HFF-Myc (cell line): Measurements from ENCODE around the gene F13A1.

ENCODE experiments used
- DNase-seq: peaks from one replicate; pipeline ENCODE4 v3.0.0-alpha.2; 2011; ENCODE audit warnings: low read depth; ENCODE audit errors: extremely low read depth
- H3K4me3 ChIP-seq: replicated peaks from 2 replicates; pipeline ENCODE4 v1.5.1; 2011; ENCODE audit warnings: low read depth, mild to moderate bottlenecking, control low read depth, low read length
- TF ChIP-seq, protein P1 (sequence below): IDR thresholded peaks from 2 replicates; pipeline ENCODE4 v1.5.1; 2012; ENCODE audit warnings: mild to moderate bottlenecking, low read depth, low read length, control low read depth; ENCODE audit errors: missing control alignments

The F13A1 gene

GRCh38 chr6:6191909-6192308 is 128.6 kb downstream of the F13A1 start:
- no peak for DNase-seq
- no peak overlapping the region for H3K4me3 ChIP-seq
- TF ChIP-seq, protein P1, sequence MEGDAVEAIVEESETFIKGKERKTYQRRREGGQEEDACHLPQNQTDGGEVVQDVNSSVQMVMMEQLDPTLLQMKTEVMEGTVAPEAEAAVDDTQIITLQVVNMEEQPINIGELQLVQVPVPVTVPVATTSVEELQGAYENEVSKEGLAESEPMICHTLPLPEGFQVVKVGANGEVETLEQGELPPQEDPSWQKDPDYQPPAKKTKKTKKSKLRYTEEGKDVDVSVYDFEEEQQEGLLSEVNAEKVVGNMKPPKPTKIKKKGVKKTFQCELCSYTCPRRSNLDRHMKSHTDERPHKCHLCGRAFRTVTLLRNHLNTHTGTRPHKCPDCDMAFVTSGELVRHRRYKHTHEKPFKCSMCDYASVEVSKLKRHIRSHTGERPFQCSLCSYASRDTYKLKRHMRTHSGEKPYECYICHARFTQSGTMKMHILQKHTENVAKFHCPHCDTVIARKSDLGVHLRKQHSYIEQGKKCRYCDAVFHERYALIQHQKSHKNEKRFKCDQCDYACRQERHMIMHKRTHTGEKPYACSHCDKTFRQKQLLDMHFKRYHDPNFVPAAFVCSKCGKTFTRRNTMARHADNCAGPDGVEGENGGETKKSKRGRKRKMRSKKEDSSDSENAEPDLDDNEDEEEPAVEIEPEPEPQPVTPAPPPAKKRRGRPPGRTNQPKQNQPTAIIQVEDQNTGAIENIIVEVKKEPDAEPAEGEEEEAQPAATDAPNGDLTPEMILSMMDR = no peak

GRCh38 chr6:6191476-6191875 is 129.0 kb downstream of the F13A1 start:
- TF ChIP-seq, protein P1 = no peak
- DNase-seq = no peak
- no peak overlapping the region for H3K4me3 ChIP-seq

- no peak for DNase-seq
- TF ChIP-seq, protein P1 = no peak
- no peak overlapping the region for H3K4me3 ChIP-seq
Observed at GRCh38 chr6:6180684-6181083, 139.8 kb downstream of the F13A1 start.

DNA sequence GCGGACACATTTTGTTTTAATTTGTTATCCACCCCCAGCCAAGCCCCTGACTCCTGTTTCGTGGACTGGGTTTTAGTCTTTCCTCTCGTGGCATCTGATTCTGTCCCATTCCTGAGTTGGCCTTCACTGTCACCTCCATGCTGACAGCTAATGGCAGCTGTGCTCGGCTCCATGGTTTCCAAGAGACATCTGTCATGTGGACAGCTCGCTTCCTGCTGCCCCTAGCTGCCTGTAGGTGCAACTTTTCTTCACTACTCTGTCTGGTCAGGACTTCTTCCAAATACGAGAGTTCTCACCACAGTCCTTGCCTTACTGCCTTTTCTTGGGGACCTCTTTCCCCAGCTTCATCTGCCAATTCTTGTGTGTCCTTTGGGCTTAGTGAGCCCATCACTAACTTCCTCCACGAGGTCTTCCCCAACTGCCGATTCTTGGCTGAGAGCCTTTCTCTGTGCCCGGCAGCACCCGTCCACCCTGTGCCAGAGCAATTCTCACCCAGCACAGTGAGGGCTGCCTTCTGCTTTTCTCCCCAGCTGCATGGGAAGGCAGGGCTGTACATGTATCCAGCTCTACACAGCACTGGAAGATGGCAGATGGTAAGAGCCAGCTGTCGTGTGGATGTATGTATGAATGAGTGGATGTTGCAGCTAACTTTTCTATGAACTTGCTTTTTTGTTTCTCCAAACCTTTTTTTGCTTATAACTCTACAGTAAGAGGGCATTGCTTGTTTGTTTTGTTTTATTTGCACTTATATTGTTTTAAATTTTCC is 140.4 kb downstream of the F13A1 start:
- no peak overlapping the region for H3K4me3 ChIP-seq
- no peak for DNase-seq
- TF ChIP-seq, protein P1 = no peak

- no peak for DNase-seq
- H3K4me3 ChIP-seq = no peak overlapping the region
- TF ChIP-seq, protein P1 = no peak
Observed at GRCh38 chr6:6178795-6179194, 141.7 kb downstream of the F13A1 start.

- TF ChIP-seq, protein P1 = no peak
- DNase-seq = no peak
Observed at GRCh38 chr6:6177754-6178153, 142.7 kb downstream of the F13A1 start.

DNA sequence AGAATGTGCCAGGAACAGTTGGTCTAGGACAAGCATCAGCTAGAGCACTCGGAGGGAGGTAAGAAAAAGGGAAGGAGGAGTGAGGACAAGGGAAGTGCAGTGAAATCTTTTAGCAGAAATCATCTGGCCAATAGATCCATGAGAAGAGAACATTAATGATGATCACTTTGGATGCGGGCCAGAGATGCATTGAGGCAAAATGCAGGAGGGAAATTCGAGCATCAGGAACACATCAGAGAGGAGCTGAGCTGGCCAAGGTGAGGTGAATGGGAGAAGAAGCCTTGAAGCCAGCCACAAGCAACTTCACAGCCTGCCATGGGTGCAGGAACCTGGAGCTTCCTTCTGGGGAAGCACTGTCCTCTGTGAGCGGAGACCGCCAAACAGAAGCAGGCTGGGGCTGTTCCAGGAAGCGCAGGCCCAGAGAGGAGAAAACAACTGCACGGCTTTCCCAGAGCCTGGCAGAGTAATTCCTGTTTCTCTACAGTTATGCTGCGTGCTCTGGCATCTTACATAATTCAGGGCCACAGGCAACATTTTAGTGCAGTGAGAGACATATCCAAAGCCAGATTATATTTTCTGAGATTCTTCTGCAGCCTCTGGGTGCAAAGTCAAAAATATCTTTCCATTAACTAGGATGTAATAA is 143.8 kb downstream of the F13A1 start:
- DNase-seq = no peak
- H3K4me3 ChIP-seq = no peak overlapping the region
- TF ChIP-seq, protein P1 = no peak

More at GRCh38 chr6:6177754-6178153, 142.7 kb downstream of the F13A1 start:
- no peak overlapping the region for H3K4me3 ChIP-seq
